NCI-H82 (cell line): ENCODE data around the gene TMEM26.

Experiments
- DNase-seq: peaks from one replicate; lab custom pipeline; 2025; lab: John Stamatoyannopoulos, UW

The TMEM26 gene

GRCh38 chr10:61458031-61458430 lies 4.8 kb upstream of the TMEM26 start:
- DNase-seq: no peak

- DNase-seq: no peak
Observed at GRCh38 chr10:61456095-61456789, 3.1 kb upstream of the TMEM26 start.

GRCh38 chr10:61455656-61456055 lies 2.5 kb upstream of the TMEM26 start:
- DNase-seq: no peak

- DNase-seq: no peak
Observed at GRCh38 chr10:61454541-61454940, 1.4 kb upstream of the TMEM26 start.

- no peak for DNase-seq
Observed at GRCh38 chr10:61452151-61452651, 980 bp downstream of the TMEM26 start.

- DNase-seq: no peak
Observed at GRCh38 chr10:61451357-61451756, 1.8 kb downstream of the TMEM26 start.

- no peak for DNase-seq
Observed at GRCh38 chr10:61448841-61449600, 4.2 kb downstream of the TMEM26 start.

GRCh38 chr10:61448091-61448490 lies 5.1 kb downstream of the TMEM26 start:
- no peak for DNase-seq

GRCh38 chr10:61439058-61439609 lies 14.0 kb downstream of the TMEM26 start:
- no peak for DNase-seq

GRCh38 chr10:61438141-61438988 lies 14.8 kb downstream of the TMEM26 start:
- no peak for DNase-seq

- no peak for DNase-seq
Observed at GRCh38 chr10:61423178-61423577, 30.0 kb downstream of the TMEM26 start.

GRCh38 chr10:61417661-61418060 lies 35.5 kb downstream of the TMEM26 start:
- DNase-seq: no peak

- DNase-seq: no peak
Observed at GRCh38 chr10:61415824-61416223, 37.4 kb downstream of the TMEM26 start.

- DNase-seq: no peak
Observed at GRCh38 chr10:61411706-61412105, 41.5 kb downstream of the TMEM26 start.

GRCh38 chr10:61410353-61411070 lies 42.7 kb downstream of the TMEM26 start:
- DNase-seq: no peak

- DNase-seq: no peak
Observed at GRCh38 chr10:61409157-61409556, 44.0 kb downstream of the TMEM26 start.

- no peak for DNase-seq
Observed at GRCh38 chr10:61408105-61408504, 45.1 kb downstream of the TMEM26 start.

- DNase-seq: no peak
Observed at GRCh38 chr10:61406736-61407135, 46.4 kb downstream of the TMEM26 start.

GRCh38 chr10:61406242-61406641 lies 46.9 kb downstream of the TMEM26 start:
- DNase-seq: no peak

GRCh38 chr10:61404751-61405150 lies 48.4 kb downstream of the TMEM26 start:
- no peak for DNase-seq

- DNase-seq: no peak
Observed at GRCh38 chr10:61400524-61400923, 52.7 kb downstream of the TMEM26 start.
